OCI-LY3 (cell line): ENCODE measurements around the gene ATP9A.
A peak's percentile ranks its signal among the peaks of the same experiment; 100 is the strongest.

ENCODE experiments used
- H2AFZ ChIP-seq: fragments of 200-600, 300-600 bp; shearing (Covaris generic); 2 replicates; pipeline ENCODE4 v1.6.0; 2014; ENCODE audit warnings: antibody characterized with exemption, low read depth, low read length
- H3K27ac ChIP-seq: fragments of 200-600, 300-600 bp; sonication (generic); 2 replicates; pipeline ENCODE4 v1.5.1; 2014; ENCODE audit warnings: mild to moderate bottlenecking, low read length, moderate library complexity, mixed read lengths
- H3K27me3 ChIP-seq: fragments of 200-600, 300-600 bp; sonication (generic); 2 replicates; pipeline ENCODE4 v1.6.1; 2014; ENCODE audit warnings: low read depth, low read length, mixed read lengths
- H3K36me3 ChIP-seq: fragments of 200-600, 300-600 bp; sonication (generic); replicated peaks from 2 replicates; pipeline ENCODE3; 2014; ENCODE audit warnings: low read depth, low read length, mixed read lengths
- H3K4me1 ChIP-seq: fragments of 300-600, 200-600 bp; sonication (generic); 2 replicates; pipeline ENCODE4 v1.6.1; 2014; ENCODE audit warnings: low read length, mixed read lengths
- H3K4me2 ChIP-seq: fragments of 200-600, 300-600 bp; sonication (generic); 2 replicates; pipeline ENCODE4 v1.6.1; 2014; ENCODE audit warnings: low read length, mixed read lengths
- H3K4me3 ChIP-seq: fragments of 300-600, 200-600 bp; sonication (generic); 2 replicates; pipeline ENCODE4 v1.5.1; 2014; ENCODE audit warnings: antibody characterized with exemption, mild to moderate bottlenecking, low read length, moderate library complexity
- H3K79me2 ChIP-seq: fragments of 300-600, 200-600 bp; shearing (Covaris generic); 2 replicates; pipeline ENCODE4 v1.6.1; 2014; ENCODE audit warnings: mild to moderate bottlenecking, low read length, mixed read lengths
- H3K9ac ChIP-seq: fragments of 300-600, 200-600 bp; shearing (Covaris generic); 2 replicates; pipeline ENCODE4 v1.6.0; 2014; ENCODE audit warnings: mild to moderate bottlenecking, low read length, moderate library complexity
- H3K9me3 ChIP-seq: fragments of 200-600, 300-600 bp; shearing (Covaris generic); 2 replicates; pipeline ENCODE4 v1.6.1; 2014; ENCODE audit warnings: low read length, mixed read lengths; ENCODE audit not compliant: insufficient read depth
- H4K20me1 ChIP-seq: fragments of 200-600, 300-600 bp; sonication (generic); 2 replicates; pipeline ENCODE4 v1.6.1; 2016; ENCODE audit warnings: low read length, mixed read lengths; ENCODE audit not compliant: insufficient read depth
- CTCF ChIP-seq: fragments of 200-600, 300-600 bp; sonication (generic); IDR thresholded peaks from 2 replicates; pipeline ENCODE4 v1.5.1; 2014; ENCODE audit warnings: antibody characterized with exemption, low read length, low read depth
- EZH2phosphoT487 ChIP-seq: fragments of 200-600 bp; shearing (Covaris generic); IDR thresholded peaks from 2 replicates; pipeline ENCODE4 v1.6.1; 2018; ENCODE audit warnings: antibody characterized with exemption, mixed run types, low read depth

Gene ATP9A

GRCh38 chr20:51643390-51643789 is 124.8 kb downstream of the ATP9A start:
- TF ChIP-seq EZH2phosphoT487 (no peak), CTCF (no peak)
- peaks cover 7% of the 10 kb centered on the region for H3K27me3 ChIP-seq

DNA sequence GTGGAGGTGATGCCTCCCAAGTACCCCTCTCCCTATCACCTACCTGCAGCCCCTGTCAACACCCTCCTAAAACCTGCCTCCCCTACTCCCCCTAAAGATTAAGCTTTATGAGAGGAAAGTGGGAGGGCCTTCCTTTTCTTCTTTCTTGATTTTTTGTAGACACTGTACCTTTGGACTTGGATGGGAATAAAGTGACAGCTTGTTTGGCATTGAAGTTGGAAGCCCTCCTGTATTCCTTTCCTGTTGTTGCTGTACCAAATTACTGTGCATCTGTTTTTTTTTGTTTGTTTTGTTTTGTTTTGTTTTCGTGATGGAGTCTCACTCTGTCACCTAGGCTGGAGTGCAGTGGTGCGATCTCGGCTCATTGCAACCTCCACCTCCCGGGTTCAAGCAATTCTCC is 126.3 kb downstream of the ATP9A start:
- Histone ChIP-seq H4K20me1 (no peaks in the 10 kb centered on the region), H2AFZ (no peak overlapping the region), H3K4me1 (0 out of 2 replicates have a peak, but pooled peaks cover 4% of the 10 kb centered on the region), H3K4me3 (no peak overlapping the region), H3K9ac (no peak overlapping the region), H3K27ac (no peak overlapping the region), H3K4me2 (no peak overlapping the region), H3K27me3 (peaks cover 14% of the 10 kb centered on the region), H3K9me3 (no peaks in the 10 kb centered on the region), H3K79me2 (no peaks in the 10 kb centered on the region), H3K36me3 (no peaks in the 10 kb centered on the region)
- no peak for TF ChIP-seq CTCF
- TF ChIP-seq EZH2phosphoT487: no peak

More at GRCh38 chr20:51643390-51643789, 124.8 kb downstream of the ATP9A start:
- Histone ChIP-seq H3K9ac (no peak overlapping the region), H4K20me1 (no peaks in the 10 kb centered on the region), H3K79me2 (no peaks in the 10 kb centered on the region), H3K27ac (no peak overlapping the region), H3K9me3 (no peaks in the 10 kb centered on the region), H2AFZ (no peak overlapping the region), H3K4me3 (no peak overlapping the region), H3K4me2 (no peak overlapping the region), H3K4me1 (0 out of 2 replicates have a peak, but pooled peaks cover 4% of the 10 kb centered on the region), H3K36me3 (no peaks in the 10 kb centered on the region)

DNA sequence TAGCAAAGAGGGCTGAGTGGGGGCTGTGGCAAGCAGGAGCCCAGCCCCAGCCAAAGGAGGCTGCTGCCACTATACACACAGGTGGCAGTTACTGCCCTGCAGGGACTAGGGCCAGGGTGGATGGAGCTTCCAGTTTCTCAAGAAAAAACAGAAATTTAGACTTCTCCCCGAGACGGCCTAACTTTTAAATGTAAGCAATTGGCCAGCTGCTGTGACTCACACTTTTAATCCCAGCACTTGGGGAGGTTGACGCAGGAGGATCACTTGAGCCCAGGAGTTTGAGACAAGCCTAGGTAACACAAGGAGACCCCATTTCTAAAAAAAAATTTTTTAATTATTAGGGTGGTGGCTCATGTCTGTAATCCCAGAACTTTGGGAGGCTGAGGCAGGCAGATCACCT is 127.4 kb downstream of the ATP9A start:
- Histone ChIP-seq H3K4me2 (no peak overlapping the region), H2AFZ (no peak overlapping the region), H3K4me3 (no peak overlapping the region), H3K9me3 (no peaks in the 10 kb centered on the region), H3K9ac (no peak overlapping the region), H3K27me3 (peaks cover 22% of the 10 kb centered on the region), H3K4me1 (0 out of 2 replicates have a peak, but pooled peaks cover 4% of the 10 kb centered on the region), H3K36me3 (no peaks in the 10 kb centered on the region), H3K27ac (no peak overlapping the region), H4K20me1 (no peaks in the 10 kb centered on the region), H3K79me2 (no peaks in the 10 kb centered on the region)
- TF ChIP-seq CTCF (no peak), EZH2phosphoT487 (no peak)

DNA sequence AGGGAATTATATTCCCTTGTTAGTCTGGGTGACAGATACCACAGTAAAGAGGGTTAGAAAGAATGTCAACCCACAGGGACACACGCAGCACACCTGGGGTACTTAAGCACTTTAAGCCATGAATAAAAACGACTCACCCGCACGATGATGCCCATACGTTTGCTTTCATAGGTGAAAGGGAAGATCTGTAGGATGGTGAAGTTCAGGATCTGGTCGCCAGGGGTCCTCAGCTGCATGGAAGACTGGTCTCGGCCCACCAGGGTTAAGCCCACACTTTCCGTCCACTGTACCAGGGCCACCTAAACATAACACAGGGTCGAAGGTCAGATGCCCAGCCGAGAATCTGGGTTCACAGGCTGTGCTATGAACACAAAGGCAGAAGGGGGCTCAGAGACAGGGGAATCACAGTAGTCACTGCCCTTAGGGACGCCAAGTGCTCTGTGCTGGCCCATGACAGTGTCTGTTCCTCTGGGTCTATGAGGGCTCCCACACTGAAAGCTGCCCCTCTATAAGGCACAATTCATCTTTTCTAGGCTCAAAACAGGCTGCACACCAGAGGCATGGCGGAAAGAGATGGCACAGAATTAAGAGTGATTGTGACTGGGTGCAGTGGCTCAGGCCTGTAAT is 128.9 kb downstream of the ATP9A start:
- Histone ChIP-seq H3K9me3 (no peaks in the 10 kb centered on the region), H3K4me3 (no peak overlapping the region; the same call in 1 of the 2 replicates), H3K4me1 (0 out of 2 replicates have a peak, but pooled peaks cover 4% of the 10 kb centered on the region), H3K79me2 (no peaks in the 10 kb centered on the region), H3K36me3 (no peaks in the 10 kb centered on the region), H3K4me2 (peak overlapping the region; percentile 42), H2AFZ (peak overlapping the region; percentile 55), H3K27ac (no peak overlapping the region), H4K20me1 (no peaks in the 10 kb centered on the region), H3K27me3 (peaks cover 25% of the 10 kb centered on the region), H3K9ac (no peak overlapping the region)
- no peak for TF ChIP-seq EZH2phosphoT487
- TF ChIP-seq CTCF: peak; percentile 99
